ENCODE results near the gene SLC49A4.

SLC49A4 gene

GRCh38 chr3:122926811-122927210, 131.9 kb downstream of the SLC49A4 start:
- Histone ChIP-seq H3K4me3 (ENCODE audit: low read depth in 1 of 2, low read length in 2 of 2) (no peak overlapping the region), H3K4me1 (ENCODE audit: control insufficient read depth in 1 of 2, insufficient read depth in 2 of 2, low read length in 2 of 2) (peaks cover 0 to 6% of the 10 kb centered on the region in 2 donors), H3K27me3 (ENCODE audit: control insufficient read depth in 1 of 2, insufficient read depth in 2 of 2, low read length in 2 of 2) (peaks cover 27 to 32% of the 10 kb centered on the region in 2 donors), H3K9me3 (ENCODE audit: control insufficient read depth in 1 of 2, low read length in 2 of 2) (no peaks in the 10 kb centered on the region), H3K9ac (ENCODE audit: low read depth in 1 of 2, low read length in 2 of 2) (no peak overlapping the region), H3K27ac (ENCODE audit: low read depth, low read length) (no peak overlapping the region), H3K36me3 (ENCODE audit: control insufficient read depth in 1 of 2, insufficient read depth in 2 of 2, low read length in 2 of 2) (no peaks in the 10 kb centered on the region)

GRCh38 chr3:122927726-122928125, 132.9 kb downstream of the SLC49A4 start:
- Histone ChIP-seq H3K27ac (ENCODE audit: low read depth, low read length) (no peak overlapping the region), H3K4me1 (ENCODE audit: control insufficient read depth in 1 of 2, insufficient read depth in 2 of 2, low read length in 2 of 2) (no peaks in the 10 kb centered on the region), H3K4me3 (ENCODE audit: low read depth in 1 of 2, low read length in 2 of 2) (no peak overlapping the region), H3K9me3 (ENCODE audit: control insufficient read depth in 1 of 2, low read length in 2 of 2) (no peaks in the 10 kb centered on the region), H3K27me3 (ENCODE audit: control insufficient read depth in 1 of 2, insufficient read depth in 2 of 2, low read length in 2 of 2) (peaks cover 18 to 23% of the 10 kb centered on the region in 2 donors), H3K9ac (ENCODE audit: low read depth in 1 of 2, low read length in 2 of 2) (no peak overlapping the region), H3K36me3 (ENCODE audit: control insufficient read depth in 1 of 2, insufficient read depth in 2 of 2, low read length in 2 of 2) (no peaks in the 10 kb centered on the region)

DNA sequence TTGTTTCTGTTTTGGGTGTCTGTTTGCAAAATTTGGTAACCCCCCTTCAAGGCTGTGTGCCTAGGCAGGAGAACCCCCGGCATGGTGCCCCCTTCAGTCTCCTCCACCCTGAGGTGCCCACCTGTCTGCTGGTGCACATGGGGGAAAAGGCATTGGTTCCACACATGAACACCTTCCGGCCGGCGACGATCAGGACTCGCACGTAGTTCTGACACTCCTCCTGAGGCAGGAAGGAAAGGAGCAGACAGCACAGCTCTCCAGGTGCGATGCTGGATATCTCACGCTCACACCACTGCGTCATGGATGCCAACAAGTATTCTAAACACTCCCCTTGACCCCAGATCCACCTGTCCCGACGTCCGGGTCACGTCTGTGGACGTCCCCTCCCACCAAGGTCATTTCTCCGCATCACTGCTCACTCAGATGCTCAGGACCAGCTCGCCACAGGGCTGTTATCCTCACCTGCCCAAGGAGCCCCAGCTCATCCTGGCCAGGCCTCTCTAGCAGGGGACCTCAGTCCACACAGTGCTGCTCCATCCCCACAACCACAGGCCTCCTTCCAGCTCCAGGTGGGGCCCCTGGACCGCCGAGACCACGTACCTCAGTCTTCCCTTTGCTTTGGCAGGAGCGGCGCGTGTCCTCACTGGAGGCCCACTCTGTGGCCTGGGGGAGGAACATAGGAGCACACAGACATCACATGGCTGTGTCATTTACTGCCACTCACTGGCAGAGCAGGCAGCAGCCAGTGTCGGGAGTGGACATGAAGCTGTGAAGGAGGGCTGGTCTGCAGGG, 133.7 kb downstream of the SLC49A4 start:
- H3K9me3 ChIP-seq (ENCODE audit: control insufficient read depth in 1 of 2, low read length in 2 of 2): no peaks in the 10 kb centered on the region
- H3K9ac ChIP-seq (ENCODE audit: low read depth in 1 of 2, low read length in 2 of 2): no peak overlapping the region
- H3K4me1 ChIP-seq (ENCODE audit: control insufficient read depth in 1 of 2, insufficient read depth in 2 of 2, low read length in 2 of 2): no peaks in the 10 kb centered on the region
- H3K27me3 ChIP-seq (ENCODE audit: control insufficient read depth in 1 of 2, insufficient read depth in 2 of 2, low read length in 2 of 2): peaks cover 10 to 14% of the 10 kb centered on the region in 2 donors
- no peaks in the 10 kb centered on the region for H3K36me3 ChIP-seq (ENCODE audit: control insufficient read depth in 1 of 2, insufficient read depth in 2 of 2, low read length in 2 of 2)
- H3K4me3 ChIP-seq (ENCODE audit: low read depth in 1 of 2, low read length in 2 of 2): no peak overlapping the region
- no peak overlapping the region for H3K27ac ChIP-seq (ENCODE audit: low read depth, low read length)

DNA sequence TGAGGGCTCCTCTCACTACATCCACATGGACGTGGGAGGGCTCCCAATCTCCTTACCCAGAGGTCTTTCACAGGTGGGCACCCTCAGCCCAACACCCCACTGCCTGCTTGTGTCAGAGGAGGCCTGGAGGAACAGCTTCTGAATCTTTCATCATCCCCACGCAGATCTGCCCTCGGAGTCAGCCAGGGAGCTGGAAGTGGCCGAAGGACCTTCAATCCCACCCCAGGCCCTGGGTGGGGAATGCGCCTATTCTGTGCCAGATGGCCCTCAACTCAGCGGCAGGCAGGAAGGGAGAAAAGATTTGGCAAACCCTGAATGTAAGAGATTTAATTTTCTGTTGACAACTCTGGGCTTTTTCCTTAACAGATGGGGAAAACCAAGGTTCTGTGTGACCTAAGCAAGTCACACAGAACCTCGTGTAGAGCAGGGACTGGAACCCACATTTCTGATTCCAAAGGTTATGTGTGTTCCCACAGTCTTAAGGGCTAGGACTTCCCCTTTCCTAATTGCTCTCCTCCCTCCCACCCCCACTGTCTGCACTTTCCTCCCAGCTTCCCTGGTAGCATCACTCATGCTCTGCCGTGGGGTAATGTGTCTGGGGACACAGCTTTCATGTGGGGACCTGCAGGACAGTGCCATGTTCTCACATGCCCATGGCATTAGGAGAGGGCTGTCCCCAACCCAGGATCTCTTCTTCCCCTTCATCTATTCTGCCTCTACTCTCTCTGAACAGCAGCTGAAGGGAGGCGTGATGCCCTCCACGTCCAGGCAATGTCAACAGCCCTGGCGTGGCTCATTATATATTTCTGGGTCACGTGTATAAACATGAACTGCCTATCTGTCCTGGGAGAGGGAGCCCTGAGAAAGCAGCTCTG, 134.6 kb downstream of the SLC49A4 start:
- no peaks in the 10 kb centered on the region for H3K9me3 ChIP-seq (ENCODE audit: control insufficient read depth in 1 of 2, low read length in 2 of 2)
- H3K9ac ChIP-seq (ENCODE audit: low read depth in 1 of 2, low read length in 2 of 2): no peak overlapping the region
- no peak overlapping the region for H3K4me3 ChIP-seq (ENCODE audit: low read depth in 1 of 2, low read length in 2 of 2)
- peaks cover 6% of the 10 kb centered on the region in 2 donors for H3K27me3 ChIP-seq (ENCODE audit: control insufficient read depth in 1 of 2, insufficient read depth in 2 of 2, low read length in 2 of 2)
- H3K4me1 ChIP-seq (ENCODE audit: control insufficient read depth in 1 of 2, insufficient read depth in 2 of 2, low read length in 2 of 2): no peaks in the 10 kb centered on the region
- no peaks in the 10 kb centered on the region for H3K36me3 ChIP-seq (ENCODE audit: control insufficient read depth in 1 of 2, insufficient read depth in 2 of 2, low read length in 2 of 2)
- no peak overlapping the region for H3K27ac ChIP-seq (ENCODE audit: low read depth, low read length)

GRCh38 chr3:122930063-122930997, 135.5 kb downstream of the SLC49A4 start:
- Histone ChIP-seq H3K27ac (ENCODE audit: low read depth, low read length) (no peak overlapping the region), H3K4me1 (ENCODE audit: control insufficient read depth in 1 of 2, insufficient read depth in 2 of 2, low read length in 2 of 2) (no peaks in the 10 kb centered on the region), H3K9me3 (ENCODE audit: control insufficient read depth in 1 of 2, low read length in 2 of 2) (no peaks in the 10 kb centered on the region), H3K36me3 (ENCODE audit: control insufficient read depth in 1 of 2, insufficient read depth in 2 of 2, low read length in 2 of 2) (no peaks in the 10 kb centered on the region), H3K9ac (ENCODE audit: low read depth in 1 of 2, low read length in 2 of 2) (no peak overlapping the region), H3K4me3 (ENCODE audit: low read depth in 1 of 2, low read length in 2 of 2) (no peak overlapping the region), H3K27me3 (ENCODE audit: control insufficient read depth in 1 of 2, insufficient read depth in 2 of 2, low read length in 2 of 2) (no peaks in the 10 kb centered on the region)
